NB4 (cell line): ENCODE measurements around the gene TMEM63C.

Experiments
- CTCF ChIP-seq: IDR thresholded peaks from one replicate; pipeline ENCODE4 v1.5.1; 2012; ENCODE audit warnings: low read depth, low read length
- POLR2A ChIP-seq: IDR thresholded peaks from 2 replicates; pipeline ENCODE4 v1.6.1; 2011; ENCODE audit warnings: mild to moderate bottlenecking; ENCODE audit not compliant: insufficient read length; ENCODE audit errors: extremely low read depth

- no peak for TF ChIP-seq CTCF
- TF ChIP-seq POLR2A = no peak
These were observed 38.0 kb downstream of the TMEM63C start for GRCh38 chr14:77219591-77219990.
